ENCODE data around the gene TBX2.

- TF ChIP-seq CEBPB (IDR thresholded peaks at IDR 0.05; ENCODE audit: low read depth, low read length) (no peak), CTCF (conservative IDR thresholded peaks at IDR 0.05; ENCODE audit: low read depth, low read length) (no peak), POLR2A (IDR thresholded peaks at IDR 0.05; ENCODE audit: low read depth, low read length) (no peak), RFX5 (IDR thresholded peaks at IDR 0.05; ENCODE audit: low read depth, low read length) (no peak)
Observed at GRCh38 chr17:61456061-61456681, 56.5 kb downstream of the TBX2 start.
